GM12801 (cell line): ENCODE data around the gene ZNF215.

ENCODE experiments used
- CTCF ChIP-seq: IDR thresholded peaks from one replicate; pipeline ENCODE4 v1.5.1; 2011; ENCODE audit warnings: control low read depth; ENCODE audit not compliant: insufficient read length; ENCODE audit errors: extremely low read depth

The ZNF215 gene

GRCh38 chr11:6926208-6927029 lies at the start of gene ZNF215:
TSS of gene ZNF215 (plus strand) at chr11:6926426. CDS start at chr11:6932273, 5,847 bp downstream.
- TF ChIP-seq CTCF, result no peak

- no peak for TF ChIP-seq CTCF
Measured at GRCh38 chr11:6876914-6877313, 49.3 kb upstream of the ZNF215 start.

GRCh38 chr11:6882751-6883150 lies 43.5 kb upstream of the ZNF215 start:
- TF ChIP-seq CTCF, result no peak

- TF ChIP-seq CTCF, result no peak
Measured at GRCh38 chr11:6888830-6889229, 37.4 kb upstream of the ZNF215 start.

GRCh38 chr11:6889835-6890234 lies 36.4 kb upstream of the ZNF215 start:
- TF ChIP-seq CTCF, result no peak

- no peak for TF ChIP-seq CTCF
Measured at GRCh38 chr11:6892400-6892799, 33.8 kb upstream of the ZNF215 start, which contains the start of gene OR2D2. TSS of gene OR2D2 (minus strand) at chr11:6892500. CDS start at chr11:6892500, 0 bp downstream.

- TF ChIP-seq CTCF, result no peak
Measured at GRCh38 chr11:6894097-6894496, 32.1 kb upstream of the ZNF215 start.
